GM10248 (cell line): Measurements from ENCODE around the gene FGF14.

Source experiments
- CTCF ChIA-PET: fragments of 300-600 bp; sonication (Branson Sonifier 250); formaldehyde crosslinking; extraction: SDS; loops from one replicate; lab custom pipeline; 2021; ENCODE audit warnings: antibody characterized with exemption; lab: Yijun Ruan, JAX
- POLR2A ChIA-PET: fragments of 350-650 bp; sonication (Branson Sonifier 250); formaldehyde crosslinking; extraction: SDS; loops from one replicate; lab custom pipeline; 2020; ENCODE audit warnings: antibody characterized with exemption; lab: Yijun Ruan, JAX
- DNase-seq: peaks from one replicate; pipeline ENCODE4 v3.0.0; 2012; ENCODE audit errors: extremely low spot score
- TF ChIP-seq, protein P1 (sequence below): IDR thresholded peaks from 2 replicates; pipeline ENCODE4 v1.5.1; 2012; ENCODE audit warnings: mild to moderate bottlenecking, low read depth; ENCODE audit errors: extremely low read depth, missing control alignments, control extremely low read depth

The FGF14 gene

DNA sequence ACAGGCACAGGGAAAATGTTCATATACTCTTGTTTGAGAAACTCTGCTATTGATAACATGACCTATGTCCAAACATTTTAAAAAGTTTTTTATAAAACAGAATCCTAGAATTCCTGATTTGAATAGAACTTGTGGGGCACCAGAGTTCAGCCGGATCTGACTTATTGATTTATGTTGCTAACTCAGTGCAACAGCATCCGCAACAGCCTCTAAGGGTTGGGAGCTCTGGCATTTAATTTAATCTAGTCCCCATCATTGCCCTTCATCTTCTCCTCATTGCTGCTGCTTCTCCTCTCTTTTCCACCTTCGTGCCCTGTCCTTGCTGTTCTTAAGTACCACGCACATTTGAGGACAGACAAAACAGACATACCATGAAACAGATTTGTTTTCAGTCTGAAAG is 214.5 kb downstream of the FGF14 start:
- ChIA-PET POLR2A (no interaction called here), CTCF (no interaction called here)
- no peak for DNase-seq
- TF ChIP-seq, protein P1, sequence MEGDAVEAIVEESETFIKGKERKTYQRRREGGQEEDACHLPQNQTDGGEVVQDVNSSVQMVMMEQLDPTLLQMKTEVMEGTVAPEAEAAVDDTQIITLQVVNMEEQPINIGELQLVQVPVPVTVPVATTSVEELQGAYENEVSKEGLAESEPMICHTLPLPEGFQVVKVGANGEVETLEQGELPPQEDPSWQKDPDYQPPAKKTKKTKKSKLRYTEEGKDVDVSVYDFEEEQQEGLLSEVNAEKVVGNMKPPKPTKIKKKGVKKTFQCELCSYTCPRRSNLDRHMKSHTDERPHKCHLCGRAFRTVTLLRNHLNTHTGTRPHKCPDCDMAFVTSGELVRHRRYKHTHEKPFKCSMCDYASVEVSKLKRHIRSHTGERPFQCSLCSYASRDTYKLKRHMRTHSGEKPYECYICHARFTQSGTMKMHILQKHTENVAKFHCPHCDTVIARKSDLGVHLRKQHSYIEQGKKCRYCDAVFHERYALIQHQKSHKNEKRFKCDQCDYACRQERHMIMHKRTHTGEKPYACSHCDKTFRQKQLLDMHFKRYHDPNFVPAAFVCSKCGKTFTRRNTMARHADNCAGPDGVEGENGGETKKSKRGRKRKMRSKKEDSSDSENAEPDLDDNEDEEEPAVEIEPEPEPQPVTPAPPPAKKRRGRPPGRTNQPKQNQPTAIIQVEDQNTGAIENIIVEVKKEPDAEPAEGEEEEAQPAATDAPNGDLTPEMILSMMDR, result no peak

DNA sequence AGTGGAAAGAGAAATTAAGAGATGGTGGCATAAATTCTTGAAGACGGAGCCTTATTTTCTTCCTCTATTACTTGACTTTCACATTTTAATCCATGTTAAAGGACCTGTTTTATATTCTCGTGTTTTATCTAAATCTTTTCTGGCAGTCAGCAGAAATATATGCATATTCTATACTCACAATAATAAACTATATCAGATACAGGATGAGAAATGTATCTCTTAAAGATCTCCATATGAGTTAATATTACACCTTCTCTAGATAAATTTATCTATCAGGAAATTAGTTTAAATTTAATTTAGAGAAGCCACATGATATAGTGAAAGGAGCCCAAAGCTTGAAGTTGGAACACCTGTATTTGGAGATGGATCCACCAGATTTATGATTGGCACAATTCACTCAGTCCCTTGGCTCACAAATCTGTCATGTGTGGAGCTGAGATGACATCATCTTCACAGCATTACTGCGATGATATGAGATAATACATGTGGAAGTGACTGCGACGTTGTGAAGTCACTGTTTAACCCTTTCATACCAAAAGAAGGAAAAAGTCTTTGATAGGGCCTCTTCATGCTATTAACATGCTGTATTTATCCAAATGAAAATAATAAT is 216.4 kb downstream of the FGF14 start:
- TF ChIP-seq, protein P1, result no peak
- DNase-seq, result no peak
- ChIA-PET POLR2A (no interaction called here), CTCF (interaction anchor here (1.3 kb wide), 1 partner anchor 13 kb away, joined by 5 read pairs; no protein-coding TSS in a partner anchor)

DNA sequence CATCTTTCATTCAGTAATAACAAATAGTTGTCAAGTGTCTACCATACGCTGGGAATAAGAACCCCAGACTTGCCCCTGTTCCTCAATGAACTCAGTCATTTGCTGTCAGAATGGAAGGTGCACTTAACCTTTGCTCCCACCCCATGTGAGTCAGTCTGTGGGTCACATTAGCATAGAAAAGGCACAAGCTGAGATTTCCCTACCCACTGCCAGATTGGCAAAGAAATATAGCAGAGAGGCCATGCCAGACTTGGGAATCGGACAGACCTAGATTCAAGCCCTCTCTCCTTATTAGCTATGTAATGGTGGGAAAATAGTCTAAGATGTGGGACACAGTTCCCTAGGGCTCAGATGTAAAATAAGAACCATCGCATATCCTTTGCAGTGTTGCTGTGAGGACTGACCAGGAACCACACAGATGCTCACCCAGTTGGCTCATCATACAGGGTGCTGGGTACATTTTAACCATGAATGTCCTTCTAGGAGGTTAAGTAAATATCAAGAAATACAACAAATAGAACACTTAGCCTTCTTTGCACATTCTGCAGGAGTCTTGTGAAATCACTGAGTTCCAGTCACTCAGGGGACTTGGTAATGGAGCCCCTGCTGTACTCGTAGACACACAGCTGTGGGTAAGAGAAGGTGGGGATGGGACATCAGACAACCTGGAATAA is 218.2 kb downstream of the FGF14 start:
- DNase-seq, result no peak
- POLR2A ChIA-PET, result no interaction called here
- CTCF ChIA-PET, result interaction anchor here (1.0 kb wide), 1 partner anchor 12 kb away, joined by 3 read pairs; no protein-coding TSS in a partner anchor
- TF ChIP-seq, protein P1, result no peak

DNA sequence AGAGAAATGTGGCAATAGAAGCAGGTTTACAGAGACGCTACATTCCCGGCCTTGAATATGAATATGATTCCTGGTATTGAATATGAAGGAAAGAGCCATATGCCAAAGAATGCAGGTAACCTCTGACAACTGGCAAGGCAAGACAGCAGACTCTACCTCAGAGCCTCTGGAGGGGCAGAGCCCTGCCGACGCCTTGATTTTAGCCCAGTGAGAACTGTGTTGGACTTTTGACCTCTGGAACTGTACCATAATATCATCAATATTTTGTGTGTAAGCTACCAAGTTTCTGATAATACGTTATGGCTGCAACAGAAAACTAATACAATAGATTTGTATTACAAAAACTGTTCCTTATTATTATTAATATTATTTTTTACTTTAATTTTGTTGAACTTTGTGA is 219.7 kb downstream of the FGF14 start:
- CTCF ChIA-PET, result no interaction called here
- TF ChIP-seq, protein P1, result no peak
- no peak for DNase-seq
- POLR2A ChIA-PET, result no interaction called here

DNA sequence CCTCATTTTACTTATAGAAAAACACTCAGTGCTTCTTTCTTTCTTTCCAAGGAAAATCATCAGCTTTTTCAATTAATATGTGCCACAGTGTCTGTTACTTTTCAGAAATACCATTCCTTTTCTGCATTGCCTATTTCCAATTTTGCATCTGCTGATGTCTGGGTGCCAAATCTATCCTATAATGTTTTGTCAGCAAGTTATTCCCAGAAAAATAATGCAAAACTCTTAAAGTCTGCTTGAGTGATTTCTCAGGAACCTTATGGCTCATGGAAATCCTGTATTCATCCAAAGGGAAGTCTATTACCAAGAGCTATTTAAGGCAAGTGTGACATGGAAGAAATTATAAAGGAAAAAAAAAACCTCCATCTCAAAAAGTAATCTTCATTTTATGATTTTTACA is 224.4 kb downstream of the FGF14 start:
- ChIA-PET CTCF (no interaction called here), POLR2A (no interaction called here)
- TF ChIP-seq, protein P1, result no peak
- DNase-seq, result no peak

DNA sequence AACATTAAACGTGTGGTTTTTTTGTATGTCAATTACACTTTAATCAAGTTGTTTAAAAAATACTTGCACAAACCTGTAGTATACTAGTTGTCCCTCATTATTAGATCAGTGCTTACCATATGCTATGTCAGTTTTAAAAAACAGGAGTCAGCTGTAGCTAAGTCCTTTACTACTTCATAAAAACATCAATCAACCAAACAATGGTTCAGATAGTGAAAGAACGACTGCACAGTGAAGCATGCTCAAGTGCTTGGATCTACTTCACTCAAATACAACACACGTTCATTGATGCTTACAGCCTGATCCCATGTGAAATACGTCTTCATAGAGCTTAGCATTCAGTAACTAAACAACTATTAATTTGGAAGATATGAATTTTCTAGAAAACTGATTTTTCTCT is 225.0 kb downstream of the FGF14 start:
- no peak for DNase-seq

More for the DNA sequence above, 225.0 kb downstream of the FGF14 start:
- TF ChIP-seq, protein P1, result no peak
- CTCF ChIA-PET, result no interaction called here
- POLR2A ChIA-PET, result no interaction called here
